IPS-18c (cell line): ENCODE data around the gene SRF.
A peak's percentile ranks its signal among the peaks of the same experiment; 100 is the strongest.

Experiments used
- H3K4me3 ChIP-seq: 2 replicates; pipeline ENCODE4 v1.7.0; 2013; ENCODE audit warnings: low read depth, mild to moderate bottlenecking, low read length, moderate library complexity; ENCODE audit not compliant: insufficient read depth
- H3K9me3 ChIP-seq: one replicate; pipeline ENCODE4 v1.6.1; 2013; ENCODE audit warnings: mild to moderate bottlenecking, low read length, moderate library complexity; ENCODE audit not compliant: control insufficient read depth, insufficient read depth

SRF gene

GRCh38 chr6:43144879-43145278 lies 26.2 kb upstream of the SRF start:
- H3K4me3 ChIP-seq: no peak overlapping the region
- peaks cover 2% of the 10 kb centered on the region for H3K9me3 ChIP-seq

GRCh38 chr6:43146261-43146660 lies 24.8 kb upstream of the SRF start:
- H3K4me3 ChIP-seq: no peak overlapping the region
- peaks cover 2% of the 10 kb centered on the region for H3K9me3 ChIP-seq

- peaks cover 2% of the 10 kb centered on the region for H3K9me3 ChIP-seq
- no peak overlapping the region for H3K4me3 ChIP-seq
These were observed 24.1 kb upstream of the SRF start for GRCh38 chr6:43146709-43147688.

- H3K4me3 ChIP-seq: no peak overlapping the region
- H3K9me3 ChIP-seq: peaks cover 2% of the 10 kb centered on the region
These were observed 23.2 kb upstream of the SRF start for GRCh38 chr6:43147691-43148477.

- Histone ChIP-seq H3K9me3 (peaks cover 2% of the 10 kb centered on the region), H3K4me3 (no peak overlapping the region)
These were observed 21.8 kb upstream of the SRF start for GRCh38 chr6:43149265-43149664.

- Histone ChIP-seq H3K4me3 (no peak overlapping the region), H3K9me3 (no peaks in the 10 kb centered on the region)
These were observed 20.9 kb upstream of the SRF start for GRCh38 chr6:43150051-43150751.

- no peak overlapping the region for H3K4me3 ChIP-seq
- no peaks in the 10 kb centered on the region for H3K9me3 ChIP-seq
These were observed 11.5 kb upstream of the SRF start for GRCh38 chr6:43159599-43159998.

- H3K9me3 ChIP-seq: no peaks in the 10 kb centered on the region
- H3K4me3 ChIP-seq: no peak overlapping the region
These were observed 7.2 kb upstream of the SRF start for GRCh38 chr6:43163899-43164298.

GRCh38 chr6:43170417-43170930 lies 595 bp upstream of the SRF start:
- Histone ChIP-seq H3K9me3 (no peaks in the 10 kb centered on the region), H3K4me3 (peak overlapping the region; percentile 55)

- H3K9me3 ChIP-seq: no peaks in the 10 kb centered on the region
- H3K4me3 ChIP-seq: peak overlapping the region; percentile 89
These were observed 636 bp downstream of the SRF start for GRCh38 chr6:43171707-43172103.

GRCh38 chr6:43172104-43173007 lies 1.3 kb downstream of the SRF start:
- H3K9me3 ChIP-seq: no peaks in the 10 kb centered on the region

GRCh38 chr6:43173591-43174262 lies 2.7 kb downstream of the SRF start:
- Histone ChIP-seq H3K4me3 (peak overlapping the region; percentile 89), H3K9me3 (no peaks in the 10 kb centered on the region)

More at GRCh38 chr6:43172104-43173007, 1.3 kb downstream of the SRF start:
- peak overlapping the region; percentile 89 for H3K4me3 ChIP-seq

GRCh38 chr6:43174263-43175112 lies 3.4 kb downstream of the SRF start:
- Histone ChIP-seq H3K9me3 (no peaks in the 10 kb centered on the region), H3K4me3 (peak overlapping the region; percentile 45)

GRCh38 chr6:43175676-43176422 lies 4.8 kb downstream of the SRF start:
- Histone ChIP-seq H3K4me3 (no peak overlapping the region), H3K9me3 (no peaks in the 10 kb centered on the region)

- Histone ChIP-seq H3K4me3 (no peak overlapping the region), H3K9me3 (no peaks in the 10 kb centered on the region)
These were observed 5.3 kb downstream of the SRF start for GRCh38 chr6:43176423-43176786.
